Adipose tissue (tissue), 3 donors: ENCODE measurements around the gene CALML5. TPM values are rescaled to one million over a fixed set of nuclear protein-coding genes. Genes with fewer than 3 reads are reported as not detected.

Experiments used
- H3K27ac ChIP-seq: one replicate; pipeline ENCODE4 v1.5.1; 2013; ENCODE audit warnings: low read depth, low read length
- WGBS, 3 donors: extraction: QIAGEN DNeasy Blood & Tissue Kit; methylation state at CpG; one replicate each; pipeline ENCODE4 v1.1.7; 2013; 5-methylcytosine and 5-hydroxymethylcytosine counted together
- polyA plus RNA-seq, 3 donors: library from polyadenylated mRNA; stranded (reverse); fragments of 200-250 nt; gene quantifications; one replicate each; pipeline ENCODE4 v1.2.3, GENCODE V29; 2013
- donor health status: healthy with polysubstance abuse.
- donor health status: Bipolar disorder and iron deficiency.
- donor health status: healthy.

The CALML5 gene
- polyA plus RNA-seq, 3 donors = 0.09 TPM; not detected in 2

DNA sequence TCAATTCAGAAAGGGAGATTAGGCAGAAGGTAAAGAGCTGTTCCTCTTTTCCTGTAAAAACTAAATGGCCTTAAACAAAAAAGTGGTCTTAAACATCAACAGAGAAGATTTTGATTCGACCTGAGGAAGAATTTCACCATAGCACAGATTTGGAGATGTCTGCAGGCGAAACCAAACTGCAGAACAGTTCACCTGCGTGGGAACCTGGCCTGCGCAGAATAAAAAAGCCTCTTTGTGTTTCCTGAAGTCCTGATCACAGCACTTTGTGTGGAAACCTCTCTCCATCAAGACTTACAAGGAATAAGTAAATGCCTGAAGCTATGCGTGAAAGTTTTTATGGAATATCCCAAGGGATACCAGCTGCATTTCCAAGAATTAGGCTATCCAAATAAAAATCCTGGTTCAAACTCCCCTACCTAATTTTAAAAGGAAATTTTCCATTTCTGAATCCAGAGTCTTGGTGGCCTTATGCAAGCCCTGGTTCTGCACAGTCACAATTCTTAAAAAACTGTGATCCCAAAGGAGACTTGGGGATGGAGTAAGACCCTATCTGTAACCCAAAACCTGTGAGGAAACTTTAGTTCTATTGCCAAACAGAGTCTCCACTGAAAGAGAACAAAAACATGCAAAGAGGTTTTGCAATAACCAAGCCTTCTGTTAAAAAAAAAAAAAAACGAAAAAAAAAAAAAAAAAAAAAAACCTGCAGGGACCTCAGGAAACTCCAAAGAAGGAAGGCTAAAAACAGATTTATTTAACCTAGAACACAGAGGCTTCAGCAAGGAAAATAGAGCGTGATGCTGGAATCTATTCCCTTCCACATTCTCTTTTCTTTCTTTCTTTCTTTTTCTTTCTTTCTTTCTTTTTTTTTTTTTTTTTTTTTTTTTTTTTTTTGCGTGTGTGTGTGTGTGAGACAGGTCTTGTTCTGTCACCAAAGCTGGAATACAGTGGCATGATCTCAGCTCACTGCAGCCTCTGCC, 35.8 kb upstream of the CALML5 start:
- 51 to 68% (median 56%) methylated on average over 8 of the region's 8 CpGs for WGBS, 3 donors
- H3K27ac ChIP-seq = no peak overlapping the region

DNA sequence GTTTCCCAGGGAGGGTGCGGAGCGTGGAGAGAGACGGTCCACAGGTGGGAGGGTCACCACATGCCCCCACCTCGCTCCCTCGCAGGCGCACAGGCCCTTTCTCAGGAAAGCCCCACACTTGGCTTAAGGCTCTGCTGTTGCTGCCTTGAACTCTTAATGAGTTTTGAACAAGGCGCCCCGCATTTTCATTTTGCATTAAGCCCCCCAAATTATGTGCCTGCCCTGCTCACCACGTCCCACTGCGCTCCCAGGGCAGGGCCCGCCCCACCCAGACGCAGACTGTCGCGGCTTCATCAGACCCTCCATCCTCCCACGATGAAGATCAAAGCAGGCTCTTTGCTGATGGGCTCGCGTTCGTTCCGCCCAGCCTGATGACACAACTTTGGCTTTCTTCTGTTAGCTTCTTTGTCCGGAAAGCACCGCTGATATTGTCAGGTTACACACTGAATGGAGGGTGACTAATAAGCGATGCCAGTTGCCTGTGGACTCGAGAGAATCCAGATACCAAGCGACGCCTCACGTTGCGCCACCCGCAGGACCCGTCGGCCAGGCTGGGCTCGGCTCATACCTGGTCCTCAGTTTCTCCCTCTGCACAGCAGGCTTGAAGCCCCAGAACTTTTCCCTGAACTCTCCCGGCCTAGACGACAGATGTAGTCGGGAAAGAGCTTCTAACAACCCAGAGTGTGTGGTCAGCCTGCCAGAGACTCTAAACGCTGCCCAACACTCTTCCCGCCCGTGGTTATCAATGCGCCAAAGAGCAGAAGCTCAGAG, 34.9 kb upstream of the CALML5 start:
- WGBS, 3 donors = 80 to 88% (median 81%) methylated on average over 38 of the region's 38 CpGs
- no peak overlapping the region for H3K27ac ChIP-seq

GRCh38 chr10:5533098-5533731, 33.8 kb upstream of the CALML5 start:
- 92 to 93% (median 93%) methylated on average over 19 to 21 of the region's 21 CpGs for WGBS, 3 donors
- no peak overlapping the region for H3K27ac ChIP-seq

- 90 to 94% (median 92%) methylated on average over 6 of the region's 6 CpGs for WGBS, 3 donors
- H3K27ac ChIP-seq = no peak overlapping the region
Measured at GRCh38 chr10:5532618-5533097, 33.3 kb upstream of the CALML5 start.

DNA sequence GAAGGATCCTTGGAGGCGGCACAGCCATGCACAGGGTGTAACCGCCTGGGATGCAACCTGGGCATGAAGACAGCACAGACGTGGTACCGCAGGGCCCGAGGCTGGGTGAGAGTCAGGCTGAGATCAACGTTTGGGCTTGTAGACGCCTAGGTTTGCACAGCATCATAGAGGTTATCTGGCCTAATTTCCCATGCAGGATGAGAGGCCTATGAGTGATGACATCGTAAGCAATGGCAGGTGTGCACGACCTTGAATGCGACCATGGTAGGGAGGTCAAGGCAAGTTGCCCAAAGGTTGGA, 32.9 kb upstream of the CALML5 start:
- no peak overlapping the region for H3K27ac ChIP-seq
- 84 to 88% (median 87%) methylated on average over 10 of the region's 10 CpGs for WGBS, 3 donors

- WGBS, 3 donors = 69 to 79% (median 69%) methylated on average over 10 of the region's 10 CpGs
- H3K27ac ChIP-seq = no peak overlapping the region
Measured at GRCh38 chr10:5531558-5532306, 32.4 kb upstream of the CALML5 start.

DNA sequence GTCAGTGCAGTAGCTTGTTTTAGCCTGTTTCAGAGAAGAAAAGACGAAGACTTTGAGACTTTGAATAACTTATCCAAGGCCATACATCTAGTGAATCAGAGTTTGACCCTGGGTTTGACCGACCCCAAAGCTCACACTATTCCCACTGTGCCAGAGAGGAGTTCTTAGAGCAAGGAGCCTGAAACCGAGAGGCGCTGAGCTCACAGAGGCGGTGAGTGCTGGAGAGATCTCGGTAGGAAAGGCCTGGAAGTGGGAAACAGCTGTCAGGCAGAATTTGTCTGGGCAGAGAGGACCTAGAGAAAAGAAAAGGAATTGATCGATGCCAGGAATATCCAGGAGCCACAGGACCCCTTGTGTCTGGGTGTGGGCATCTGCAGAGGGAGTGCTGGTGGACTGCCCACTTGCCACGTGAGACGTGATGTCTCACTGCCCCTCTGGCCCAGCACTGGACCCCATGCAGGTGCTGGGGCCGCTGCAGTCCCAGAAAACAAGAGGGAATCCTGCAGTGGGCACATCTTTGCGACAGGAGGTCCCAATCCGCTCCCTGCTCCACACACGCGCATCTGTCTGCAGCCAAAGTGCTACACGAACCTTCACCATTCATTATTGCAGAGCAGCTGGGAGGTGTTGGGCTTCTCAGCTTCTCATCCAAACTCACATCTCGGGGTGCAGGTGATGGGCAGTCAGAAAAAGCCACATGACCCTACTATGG, 31.6 kb upstream of the CALML5 start:
- H3K27ac ChIP-seq = no peak overlapping the region
- WGBS, 3 donors = 94 to 96% (median 95%) methylated on average over 16 of the region's 16 CpGs

DNA sequence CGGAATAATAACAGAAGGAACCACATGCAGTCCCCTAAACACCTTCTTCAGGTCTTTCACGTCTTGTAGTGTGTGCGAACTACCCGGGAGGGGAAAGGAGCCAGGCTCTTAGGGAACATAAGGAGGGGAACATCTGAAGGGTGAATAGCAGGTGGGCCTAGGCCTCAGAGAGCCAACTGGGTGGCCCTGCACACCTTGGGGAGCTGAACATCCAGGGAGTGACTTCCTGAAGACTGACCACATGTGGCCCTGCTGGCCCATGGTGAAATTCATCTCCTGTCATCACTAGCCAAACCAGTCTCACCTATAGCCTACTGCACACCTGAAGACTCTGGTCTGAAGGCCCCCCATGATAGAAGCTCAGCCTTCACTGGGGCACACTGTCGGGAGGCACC, 31.0 kb upstream of the CALML5 start:
- no peak overlapping the region for H3K27ac ChIP-seq

GRCh38 chr10:5529702-5530411, 30.5 kb upstream of the CALML5 start:
- WGBS, 3 donors = 82 to 92% (median 86%) methylated on average over 7 of the region's 7 CpGs
- no peak overlapping the region for H3K27ac ChIP-seq

More for the DNA sequence above, 31.0 kb upstream of the CALML5 start:
- 95 to 98% (median 97%) methylated on average over 5 of the region's 5 CpGs for WGBS, 3 donors

DNA sequence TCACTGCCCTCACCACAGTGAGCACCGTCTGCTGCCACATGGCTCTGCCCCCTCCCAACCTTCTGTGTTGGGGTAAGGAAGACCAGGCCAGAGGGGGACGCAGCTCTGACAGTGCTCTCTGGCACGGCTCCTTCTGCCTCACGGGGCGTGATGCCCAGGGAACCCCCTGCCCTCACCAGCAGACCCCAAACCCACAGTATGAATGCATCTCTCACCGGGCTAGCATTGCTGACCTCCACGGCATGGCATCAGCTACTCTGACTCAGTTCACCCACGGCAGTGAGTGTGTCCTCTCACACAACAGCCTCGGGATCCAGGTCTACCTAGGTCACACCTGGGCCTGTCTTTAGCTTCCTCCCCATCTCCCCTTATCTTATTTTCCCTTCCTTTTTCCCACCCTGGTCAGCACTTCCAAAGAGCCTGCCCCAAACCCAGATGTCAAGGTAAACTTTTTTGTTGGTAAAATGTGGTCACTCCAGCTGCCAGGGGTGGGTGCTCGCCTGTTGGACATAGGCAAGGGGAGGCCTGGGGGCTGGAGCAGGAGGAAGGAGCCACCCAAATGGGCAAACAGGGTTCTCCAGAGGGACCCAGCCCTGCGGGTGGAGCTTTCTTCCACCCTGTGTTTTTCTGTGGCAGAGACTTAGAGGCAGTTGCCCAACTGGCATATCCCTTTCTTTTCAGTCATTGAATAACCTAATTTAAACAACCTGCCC, 29.8 kb upstream of the CALML5 start:
- 86 to 90% (median 87%) methylated on average over 11 of the region's 11 CpGs for WGBS, 3 donors
- no peak overlapping the region for H3K27ac ChIP-seq

- whole genome bisulfite sequencing, 3 donors = 83 to 90% (median 83%) methylated on average over 10 of the region's 10 CpGs
- H3K27ac ChIP-seq = no peak overlapping the region
Measured at GRCh38 chr10:5527332-5528200, 28.2 kb upstream of the CALML5 start.

- 89 to 96% (median 93%) methylated on average over 8 of the region's 8 CpGs for WGBS, 3 donors
Measured at GRCh38 chr10:5526691-5527331, 27.4 kb upstream of the CALML5 start.

GRCh38 chr10:5525561-5526341, 26.4 kb upstream of the CALML5 start:
- 78 to 84% (median 80%) methylated on average over 30 to 34 of the region's 34 CpGs for WGBS, 3 donors

More at GRCh38 chr10:5526691-5527331, 27.4 kb upstream of the CALML5 start:
- no peak overlapping the region for H3K27ac ChIP-seq

More at GRCh38 chr10:5525561-5526341, 26.4 kb upstream of the CALML5 start:
- H3K27ac ChIP-seq = no peak overlapping the region
